SU-DHL-6 (cell line): ENCODE results near the gene CFAP54.

Source experiments
- EZH2phosphoT487 ChIP-seq: fragments of 200-600 bp; sonication (generic), shearing (Covaris generic); conservative IDR thresholded peaks from 2 replicates; pipeline ENCODE4 v1.6.1; 2018; ENCODE audit warnings: mild to moderate bottlenecking, antibody characterized with exemption, low read length, moderate library complexity, mixed read lengths
- TF ChIP-seq, protein P1 (sequence below): fragments of 200-600 bp; sonication (generic); IDR thresholded peaks from one replicate; pipeline ENCODE4 v1.5.1; 2017; ENCODE audit warnings: antibody characterized with exemption, mild to moderate bottlenecking, low read length, moderate library complexity; ENCODE audit not compliant: insufficient read depth, poor library complexity, severe bottlenecking

DNA sequence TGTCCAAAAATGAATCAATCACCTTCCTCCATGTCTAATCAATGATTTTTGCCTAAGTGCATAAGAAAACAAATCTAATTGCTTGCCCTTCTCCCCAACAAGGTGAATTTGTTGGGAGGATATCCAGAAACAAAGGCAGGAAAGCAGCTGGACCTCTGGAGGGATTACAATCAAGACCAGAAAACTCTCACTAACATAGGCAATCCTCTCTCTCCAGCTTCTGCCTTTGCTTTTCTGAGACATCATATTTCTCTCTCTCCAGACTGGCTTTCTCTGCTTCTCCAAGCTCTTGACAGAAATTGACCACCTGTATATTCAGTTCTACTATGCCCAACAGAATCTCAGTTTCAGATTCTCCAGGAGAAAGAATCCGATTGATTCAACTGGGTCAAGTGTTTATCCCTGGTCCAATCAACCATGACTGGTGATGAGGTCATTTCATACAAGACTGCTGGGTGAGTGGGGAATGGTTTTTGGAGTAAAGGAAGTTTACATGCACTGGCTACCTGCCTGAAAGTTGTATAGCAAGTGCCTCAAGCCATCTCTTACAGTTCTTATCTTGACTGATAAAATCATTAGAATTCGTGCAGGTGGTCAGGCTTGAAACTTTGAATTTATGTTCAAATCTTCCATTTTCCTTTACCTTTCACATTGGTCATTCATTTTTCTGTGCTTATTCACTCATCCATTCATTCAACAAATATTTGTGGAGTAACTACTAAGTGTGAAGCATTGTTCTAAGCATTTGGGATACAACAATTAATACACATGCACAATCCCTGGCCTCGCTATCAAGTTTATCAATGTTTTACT is 22.2 kb upstream of the CFAP54 start:
- TF ChIP-seq, protein P1, sequence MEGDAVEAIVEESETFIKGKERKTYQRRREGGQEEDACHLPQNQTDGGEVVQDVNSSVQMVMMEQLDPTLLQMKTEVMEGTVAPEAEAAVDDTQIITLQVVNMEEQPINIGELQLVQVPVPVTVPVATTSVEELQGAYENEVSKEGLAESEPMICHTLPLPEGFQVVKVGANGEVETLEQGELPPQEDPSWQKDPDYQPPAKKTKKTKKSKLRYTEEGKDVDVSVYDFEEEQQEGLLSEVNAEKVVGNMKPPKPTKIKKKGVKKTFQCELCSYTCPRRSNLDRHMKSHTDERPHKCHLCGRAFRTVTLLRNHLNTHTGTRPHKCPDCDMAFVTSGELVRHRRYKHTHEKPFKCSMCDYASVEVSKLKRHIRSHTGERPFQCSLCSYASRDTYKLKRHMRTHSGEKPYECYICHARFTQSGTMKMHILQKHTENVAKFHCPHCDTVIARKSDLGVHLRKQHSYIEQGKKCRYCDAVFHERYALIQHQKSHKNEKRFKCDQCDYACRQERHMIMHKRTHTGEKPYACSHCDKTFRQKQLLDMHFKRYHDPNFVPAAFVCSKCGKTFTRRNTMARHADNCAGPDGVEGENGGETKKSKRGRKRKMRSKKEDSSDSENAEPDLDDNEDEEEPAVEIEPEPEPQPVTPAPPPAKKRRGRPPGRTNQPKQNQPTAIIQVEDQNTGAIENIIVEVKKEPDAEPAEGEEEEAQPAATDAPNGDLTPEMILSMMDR, result no peak
- TF ChIP-seq EZH2phosphoT487, result no peak
